Stimulated activated CD4-positive, alpha-beta T cell treated with anti-CD3 and anti-CD28 coated beads, Interleukin-15, amount 100 ng/mL, for 48 hours (primary cell): ENCODE measurements around the gene CRTC2.
A peak's percentile ranks its signal among the peaks of the same experiment; 100 is the strongest.
"Not testable (repeated sequence)": the region's sequence is repeated elsewhere in the genome, so short reads cannot be mapped to it uniquely, and the experiment has no call there.

Experiments used
- DNase-seq, 2 donors: peaks; one replicate each; pipeline ENCODE4 v3.0.0-alpha.2; 2020; ENCODE audit warnings: low read depth in 2 of 2

Gene CRTC2

GRCh38 chr1:153929426-153929825 is 29.0 kb downstream of the CRTC2 start:
- no peak for DNase-seq

DNA sequence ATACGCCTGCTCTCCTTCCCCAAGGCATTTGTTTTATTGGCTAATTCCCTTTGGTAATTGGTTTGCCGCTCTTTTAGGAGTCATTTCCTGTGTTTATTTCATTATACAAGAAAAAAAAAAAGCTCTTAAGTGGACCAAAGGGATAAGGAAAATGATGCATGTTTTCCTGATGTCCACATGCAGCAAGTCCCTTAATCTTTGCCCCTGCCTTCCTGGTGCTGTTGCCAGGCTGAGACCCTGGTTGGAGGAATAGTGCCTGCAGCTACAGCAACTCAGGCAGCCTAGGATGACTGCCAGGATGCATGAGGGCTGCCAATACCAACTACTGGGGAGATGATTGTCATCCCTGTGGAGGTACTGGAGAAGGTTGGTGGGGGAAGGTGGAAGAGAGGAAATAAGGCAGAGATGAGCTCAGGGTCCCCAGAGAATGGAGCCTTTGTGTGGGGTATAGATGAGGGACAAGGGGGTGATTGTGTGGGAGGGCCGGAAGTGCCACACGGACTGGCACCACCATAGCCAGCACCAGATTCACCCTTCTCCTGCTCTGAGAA is 29.5 kb downstream of the CRTC2 start:
- DNase-seq, result no peak

GRCh38 chr1:153928245-153928644 is 30.2 kb downstream of the CRTC2 start:
- DNase-seq, result no peak

DNA sequence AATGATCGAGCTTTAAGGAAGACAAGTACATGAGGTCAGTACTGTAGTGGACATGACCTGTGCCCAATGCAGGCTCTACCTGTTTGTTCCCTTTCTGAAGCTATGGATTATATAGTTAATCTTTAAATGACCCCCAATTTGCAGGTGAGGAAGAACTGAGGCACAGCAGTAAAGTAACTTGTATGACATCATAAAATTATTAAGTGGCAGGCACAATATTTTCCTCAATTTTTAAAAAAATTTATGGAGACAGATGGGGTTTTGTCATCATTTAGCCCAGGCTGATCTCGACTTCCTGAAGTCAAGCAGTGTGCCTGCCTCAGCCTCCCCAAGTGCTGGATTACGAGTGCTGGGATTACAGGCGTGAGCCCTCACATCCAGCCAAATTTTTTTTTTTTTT is 32.0 kb downstream of the CRTC2 start:
- DNase-seq, result no peak

- DNase-seq, result peak; percentile 98 to 99
Measured at GRCh38 chr1:153922972-153923925, 35.2 kb downstream of the CRTC2 start, which contains the start of gene GATAD2B. Gene GATAD2B (minus strand): TSS chr1:153922972. CDS start chr1:153828347, 94,625 bp downstream.

DNA sequence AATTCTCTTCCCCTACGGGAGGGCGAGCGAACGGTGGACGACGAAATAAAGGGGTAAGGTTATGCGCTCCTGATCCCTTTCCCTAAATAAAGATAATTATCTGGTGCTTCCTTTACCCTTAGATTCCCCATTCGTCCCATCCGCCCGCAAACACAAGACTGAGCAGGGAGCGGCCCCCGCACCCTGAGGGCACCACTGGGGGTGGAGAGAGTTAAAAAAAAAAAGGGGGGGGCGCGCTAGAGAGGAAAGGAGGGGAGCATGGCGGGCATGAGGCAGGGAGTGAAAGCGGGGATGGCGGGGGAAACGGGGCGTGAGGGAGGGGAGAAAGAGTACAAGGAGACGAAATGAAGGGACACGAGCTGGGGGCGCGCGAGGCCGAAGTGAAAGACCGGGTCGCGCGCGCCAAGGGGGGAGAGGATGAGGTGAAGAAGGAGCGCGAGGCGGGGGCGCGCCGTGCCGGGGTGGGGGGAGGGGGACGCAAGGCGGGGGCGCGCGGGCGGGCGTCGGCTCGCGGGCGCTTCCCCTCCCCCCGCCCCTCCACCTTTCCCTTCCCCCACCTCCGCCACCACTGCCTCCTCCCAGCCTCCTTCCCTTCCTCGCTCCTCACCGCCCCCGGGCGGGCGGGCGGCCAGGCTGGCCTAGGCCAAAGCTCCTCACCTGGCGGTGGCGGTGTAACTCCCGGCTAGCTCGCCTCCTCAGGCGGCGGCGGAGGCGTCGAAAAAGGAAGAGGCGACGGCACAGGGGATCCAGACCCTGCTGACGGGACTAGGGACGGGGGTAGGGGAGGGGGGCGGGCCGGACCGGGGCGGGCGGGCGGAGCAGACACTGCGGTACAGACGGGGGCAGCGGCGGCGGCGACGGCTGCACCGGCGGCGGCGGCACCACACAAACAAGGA is 36.1 kb downstream of the CRTC2 start:
- peak in 1 of 2 donors; percentile 66 for DNase-seq

- DNase-seq, result no peak
Measured at GRCh38 chr1:153921803-153922075, 36.7 kb downstream of the CRTC2 start.

DNA sequence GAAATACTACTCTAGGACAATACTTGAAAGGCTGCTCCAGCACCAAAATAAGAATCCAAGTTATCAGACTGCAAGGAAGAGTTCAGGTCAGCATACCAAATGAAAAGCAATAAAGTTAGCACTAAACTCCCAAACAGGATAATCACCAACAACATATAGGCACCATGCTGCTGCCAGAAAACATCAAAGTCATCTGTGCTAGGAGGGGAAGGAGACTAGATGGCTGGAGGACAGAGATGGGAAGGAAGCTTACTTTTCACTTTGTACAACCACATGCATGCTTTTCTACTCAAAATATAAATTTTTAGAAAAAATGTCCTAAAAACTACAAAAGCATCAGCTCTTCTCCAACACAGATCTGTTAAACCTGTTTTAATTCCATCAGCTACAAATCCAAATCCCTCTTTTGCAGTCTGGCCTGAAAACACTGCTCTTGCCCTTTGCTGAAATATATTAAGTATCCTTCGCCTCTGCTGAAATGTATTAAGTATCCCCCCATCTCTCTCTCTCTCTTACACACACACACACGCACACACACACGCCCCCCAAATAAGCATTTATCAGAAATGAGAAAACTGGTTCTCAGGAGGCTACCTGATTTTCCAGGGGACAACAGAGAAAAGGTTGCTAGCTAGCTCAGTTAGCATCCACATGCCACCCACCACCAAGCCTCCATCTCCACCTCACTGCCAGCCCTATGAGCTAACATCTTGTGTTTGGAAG is 37.2 kb downstream of the CRTC2 start:
- DNase-seq, result peak in 1 of 2 donors; percentile 3

DNA sequence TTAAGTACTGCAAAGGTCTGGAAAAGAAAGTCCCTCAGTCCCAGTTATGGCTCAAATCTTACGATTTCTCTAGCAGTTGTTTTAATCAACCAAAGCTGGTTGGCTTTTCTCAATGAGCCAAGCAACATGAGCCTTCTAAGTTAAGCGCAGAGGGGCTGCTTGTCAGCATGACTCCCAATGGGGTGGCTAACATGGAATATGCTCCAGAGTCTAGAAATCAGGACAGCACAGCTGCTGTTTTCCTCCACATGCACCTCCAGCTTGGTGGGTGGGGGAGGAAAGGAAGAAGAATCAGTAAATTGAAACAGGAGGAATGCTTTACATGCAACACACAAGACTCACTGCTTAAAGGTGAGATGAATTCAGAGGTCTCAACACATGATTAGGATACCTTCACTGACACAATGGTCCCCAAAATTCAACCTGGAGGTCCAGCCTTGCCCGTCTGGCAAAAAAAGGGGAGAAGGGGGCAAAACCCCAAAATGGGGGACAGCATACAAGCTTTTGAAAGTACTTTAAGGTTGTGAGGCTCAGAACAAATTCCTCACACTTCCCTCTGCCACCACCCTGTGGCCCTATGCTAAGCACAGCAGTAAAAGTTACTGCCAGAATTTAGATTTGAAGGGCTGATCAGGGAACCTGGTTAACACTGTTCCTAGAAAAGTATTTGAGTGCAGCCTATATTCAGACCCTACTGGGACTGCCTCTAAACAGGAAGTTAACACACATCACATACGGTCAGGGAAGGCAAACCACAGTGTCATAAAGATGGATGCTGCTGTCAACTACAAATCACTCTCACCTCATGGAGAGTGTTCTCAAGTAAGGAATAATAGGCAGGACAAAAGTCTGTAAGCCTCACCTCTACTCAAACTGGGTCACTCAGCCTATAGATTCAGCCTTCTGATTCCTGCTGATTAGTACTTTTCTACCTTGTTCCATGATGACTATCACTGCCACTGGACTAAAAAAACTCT is 38.2 kb downstream of the CRTC2 start:
- no peak for DNase-seq

DNA sequence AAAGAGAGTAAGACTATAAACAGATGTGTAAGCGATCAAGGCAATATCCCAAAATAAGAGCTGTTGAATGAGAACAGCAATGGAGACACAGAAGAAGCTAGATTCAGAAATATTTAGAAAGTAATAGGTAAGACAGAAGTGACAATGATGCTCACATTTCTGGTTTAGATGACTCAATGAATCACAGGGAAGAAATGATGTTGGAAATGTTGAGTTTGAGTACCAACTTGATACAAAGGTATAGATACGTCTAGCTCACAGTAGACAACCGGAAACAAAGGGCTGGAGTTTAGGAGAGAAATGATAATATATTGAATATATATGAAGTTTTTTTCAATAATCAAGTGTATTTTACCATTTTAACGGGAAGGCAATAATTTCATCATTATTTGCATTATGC is 42.1 kb downstream of the CRTC2 start:
- DNase-seq, result no peak

- DNase-seq, result no peak
Measured at GRCh38 chr1:153912349-153912748, 46.1 kb downstream of the CRTC2 start.

DNA sequence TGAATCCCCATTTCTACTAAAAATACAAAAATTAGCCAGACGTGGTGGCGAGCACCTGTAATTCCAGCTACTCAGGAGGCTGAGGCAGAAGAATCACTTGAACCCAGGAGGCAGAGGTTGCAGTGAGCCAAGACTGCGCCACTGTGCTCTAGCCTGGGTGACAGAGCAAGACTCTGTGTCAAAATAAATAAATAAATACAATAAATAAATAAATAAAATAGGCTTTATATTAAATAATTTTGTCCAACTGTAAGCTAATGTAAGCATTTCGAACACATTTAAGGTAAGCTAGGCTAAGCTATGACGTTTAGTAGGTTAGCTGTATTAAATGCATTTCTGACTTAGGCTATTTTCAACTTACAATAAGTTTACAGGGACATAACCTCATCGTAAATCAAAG is 47.9 kb downstream of the CRTC2 start:
- not testable (repeated sequence) for DNase-seq

GRCh38 chr1:153908071-153908470 is 50.3 kb downstream of the CRTC2 start:
- DNase-seq, result no peak

DNA sequence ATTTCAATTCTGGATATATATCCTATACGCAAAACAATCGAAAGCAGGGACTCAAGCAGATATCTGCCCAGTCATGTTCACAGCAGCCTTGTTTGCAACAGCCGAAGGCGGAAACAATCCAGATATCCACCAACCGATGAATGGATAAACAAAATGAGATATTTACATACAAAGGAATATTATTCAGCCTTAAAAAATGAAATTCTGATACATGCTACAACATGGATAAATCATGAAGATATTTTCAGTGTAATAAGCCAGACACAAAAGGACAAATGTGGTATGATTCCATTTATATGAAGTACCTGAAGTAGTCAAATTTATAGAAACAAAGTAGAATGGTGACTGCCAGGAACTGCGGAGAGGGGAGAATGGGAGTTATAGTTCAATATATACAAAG is 51.3 kb downstream of the CRTC2 start:
- DNase-seq, result no peak

DNA sequence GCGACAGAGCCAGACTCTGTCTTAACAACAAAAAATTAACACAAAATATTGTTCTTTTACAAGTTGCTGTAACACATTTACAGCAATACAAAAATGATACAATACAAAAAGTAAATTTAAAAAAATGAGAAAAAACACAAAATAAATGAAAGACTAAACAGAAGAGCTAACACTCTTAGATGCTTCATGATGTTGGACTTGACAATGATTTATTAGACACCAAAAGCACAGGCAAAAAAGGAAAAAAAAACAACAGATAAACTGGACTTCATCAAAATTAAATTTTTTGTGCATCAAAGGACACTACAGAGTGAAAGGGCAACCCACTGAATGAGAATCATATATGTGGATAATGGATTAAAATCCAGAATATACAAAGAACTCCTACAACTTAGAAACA is 52.0 kb downstream of the CRTC2 start:
- DNase-seq, result no peak

DNA sequence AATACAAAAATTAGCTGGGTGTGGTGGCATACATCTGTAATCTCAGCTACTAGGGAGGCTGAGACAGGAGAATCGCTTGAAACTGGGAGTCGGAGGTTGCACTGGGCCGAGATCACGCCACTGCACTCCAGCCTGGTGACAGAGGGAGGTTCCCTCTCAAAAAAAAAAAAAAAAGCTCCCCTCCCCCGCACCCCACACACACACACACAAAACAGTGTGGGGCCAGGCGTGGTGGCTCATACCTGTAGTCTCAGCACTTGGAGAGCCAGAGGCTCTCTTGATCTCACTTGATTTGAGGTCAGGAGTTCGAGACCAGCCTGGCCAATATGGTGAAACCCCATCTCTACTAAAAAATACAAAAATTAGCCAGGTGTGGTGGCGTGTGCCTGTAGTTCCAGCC is 52.5 kb downstream of the CRTC2 start:
- DNase-seq, result not testable (repeated sequence)

GRCh38 chr1:153903841-153904455 is 54.5 kb downstream of the CRTC2 start:
- DNase-seq, result no peak

GRCh38 chr1:153899509-153899908 is 58.9 kb downstream of the CRTC2 start:
- no peak for DNase-seq
